IPS-18a (cell line): ENCODE results near the gene CISD2.
"Not testable (repeated sequence)": the region's sequence is repeated elsewhere in the genome, so short reads cannot be mapped to it uniquely, and the experiment has no call there.

ENCODE experiments used
- H3K27ac ChIP-seq: one replicate; pipeline ENCODE4 v1.5.1; 2013; ENCODE audit warnings: low read length
- H3K27me3 ChIP-seq: one replicate; pipeline ENCODE4 v1.6.1; 2013; ENCODE audit warnings: mild to moderate bottlenecking, low read length; ENCODE audit not compliant: control insufficient read depth, insufficient read depth
- H3K36me3 ChIP-seq: one replicate; pipeline ENCODE4 v1.6.1; 2013; ENCODE audit warnings: low read depth, low read length; ENCODE audit not compliant: control insufficient read depth
- H3K4me1 ChIP-seq: one replicate; pipeline ENCODE4 v1.6.1; 2013; ENCODE audit warnings: low read depth, low read length; ENCODE audit not compliant: control insufficient read depth
- H3K4me3 ChIP-seq: one replicate; pipeline ENCODE4 v1.5.1; 2013; ENCODE audit warnings: low read length
- H3K9ac ChIP-seq: one replicate; pipeline ENCODE4 v1.6.1; 2013; ENCODE audit warnings: mild to moderate bottlenecking, low read length, moderate library complexity
- H3K9me3 ChIP-seq: one replicate; pipeline ENCODE4 v1.6.1; 2013; ENCODE audit warnings: low read depth, low read length; ENCODE audit not compliant: control insufficient read depth

The CISD2 gene

DNA sequence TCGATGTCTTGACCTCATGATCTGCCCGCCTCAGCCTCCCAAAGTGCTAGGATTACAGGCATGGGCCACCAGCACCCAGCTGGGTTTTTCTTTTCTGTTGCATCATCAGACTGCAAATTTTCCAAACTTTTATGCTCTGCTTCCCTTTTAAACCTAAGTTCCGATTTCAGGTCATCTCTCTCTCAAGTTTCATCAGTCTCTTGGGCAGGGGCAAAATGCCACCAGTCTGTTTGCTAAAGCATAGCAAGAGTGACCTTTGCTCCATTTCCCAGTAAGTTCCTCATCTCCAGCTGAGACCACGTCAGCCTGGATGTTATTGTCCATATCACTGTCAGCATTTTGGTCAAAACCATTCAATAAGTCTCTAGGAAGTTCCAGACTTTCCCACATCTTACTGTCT is 9.6 kb downstream of the CISD2 start:
- not testable (repeated sequence) for H3K4me1 ChIP-seq, H3K4me3 ChIP-seq, H3K27ac ChIP-seq, H3K9ac ChIP-seq, H3K27me3 ChIP-seq
- Histone ChIP-seq H3K36me3 (peaks cover 19% of the 10 kb centered on the region), H3K9me3 (peaks cover 13% of the 10 kb centered on the region)

DNA sequence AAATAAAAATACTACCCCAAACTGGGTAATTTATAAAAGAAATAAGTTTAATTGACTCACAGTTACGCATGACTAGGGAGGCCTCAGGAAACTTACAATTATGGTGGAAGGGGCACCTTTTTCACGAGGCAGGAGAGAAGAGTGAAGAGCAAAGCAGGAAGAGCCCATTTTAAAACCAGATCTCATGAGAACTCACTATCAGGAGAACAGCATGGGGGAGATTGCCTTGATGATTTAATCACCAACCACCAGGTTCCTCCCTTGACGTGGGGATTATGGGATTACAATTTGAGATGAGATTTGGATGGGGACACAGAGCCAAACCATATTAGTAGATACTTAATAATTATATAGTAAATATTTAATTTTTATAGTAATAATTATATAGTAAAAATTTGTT is 10.1 kb downstream of the CISD2 start:
- Histone ChIP-seq H3K36me3 (peaks cover 19% of the 10 kb centered on the region), H3K4me1 (no peaks in the 10 kb centered on the region), H3K9me3 (peaks cover 13% of the 10 kb centered on the region), H3K9ac (no peak overlapping the region), H3K27me3 (no peaks in the 10 kb centered on the region), H3K27ac (no peak overlapping the region), H3K4me3 (no peak overlapping the region)

- no peaks in the 10 kb centered on the region for H3K4me1 ChIP-seq
- H3K9me3 ChIP-seq = peaks cover 13% of the 10 kb centered on the region
- H3K27me3 ChIP-seq = no peaks in the 10 kb centered on the region
- no peak overlapping the region for H3K4me3 ChIP-seq
- no peak overlapping the region for H3K9ac ChIP-seq
- peaks cover 13% of the 10 kb centered on the region for H3K36me3 ChIP-seq
- H3K27ac ChIP-seq = no peak overlapping the region
These were observed 12.6 kb downstream of the CISD2 start for GRCh38 chr4:102881343-102881742.

DNA sequence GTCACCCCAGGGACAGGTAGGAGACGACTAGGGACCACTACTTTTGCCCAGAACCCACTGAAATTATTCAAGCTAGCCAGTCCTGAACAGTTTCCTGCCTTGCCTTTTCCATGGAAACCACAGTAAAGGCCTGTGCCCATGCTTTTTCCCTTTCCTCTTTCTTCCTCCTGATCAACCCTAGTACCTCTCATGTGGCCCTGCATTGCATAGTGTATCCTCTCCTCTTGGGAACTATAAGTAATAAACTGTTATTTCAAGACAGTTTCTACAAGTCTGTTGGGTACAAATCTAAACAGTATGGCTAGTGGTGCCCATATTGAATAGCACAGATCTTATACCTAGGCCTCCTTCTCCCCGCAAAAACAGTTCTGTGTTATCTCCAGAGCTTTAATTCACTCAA is 14.5 kb downstream of the CISD2 start:
- H3K27ac ChIP-seq = no peak overlapping the region
- H3K4me1 ChIP-seq = no peaks in the 10 kb centered on the region
- no peaks in the 10 kb centered on the region for H3K9me3 ChIP-seq
- peaks cover 9% of the 10 kb centered on the region for H3K36me3 ChIP-seq
- no peak overlapping the region for H3K9ac ChIP-seq
- no peaks in the 10 kb centered on the region for H3K27me3 ChIP-seq
- H3K4me3 ChIP-seq = no peak overlapping the region

- H3K27ac ChIP-seq, H3K4me1 ChIP-seq, H3K27me3 ChIP-seq, H3K9me3 ChIP-seq, H3K4me3 ChIP-seq, H3K36me3 ChIP-seq, H3K9ac ChIP-seq: not testable (repeated sequence)
These were observed 19.8 kb downstream of the CISD2 start for GRCh38 chr4:102888570-102888969.

GRCh38 chr4:102889866-102890265 is 21.1 kb downstream of the CISD2 start:
- H3K9ac ChIP-seq, H3K36me3 ChIP-seq, H3K27me3 ChIP-seq, H3K9me3 ChIP-seq, H3K4me1 ChIP-seq, H3K27ac ChIP-seq, H3K4me3 ChIP-seq: not testable (repeated sequence)

DNA sequence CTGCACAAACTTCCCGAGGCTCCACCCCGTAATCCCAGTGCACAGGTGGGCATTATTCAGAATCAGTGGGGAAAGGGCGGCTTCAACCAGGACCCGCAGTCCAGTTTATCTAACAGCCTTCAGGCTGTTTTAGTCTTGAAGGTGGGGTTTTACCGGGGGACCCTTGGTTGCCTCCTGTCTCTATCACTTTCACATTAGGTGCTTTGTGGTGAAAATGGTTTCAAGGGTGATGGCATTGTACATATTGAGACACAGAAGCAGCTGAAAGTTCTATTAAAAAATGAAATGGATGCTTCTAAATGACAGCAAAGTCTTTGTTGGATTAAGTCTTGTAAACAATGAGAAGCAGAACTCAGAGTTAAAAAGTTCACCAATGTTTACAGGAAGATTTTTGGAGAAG is 27.8 kb downstream of the CISD2 start:
- H3K4me3 ChIP-seq, H3K27ac ChIP-seq, H3K36me3 ChIP-seq: not testable (repeated sequence)

GRCh38 chr4:102897610-102898009 is 28.8 kb downstream of the CISD2 start:
- not testable (repeated sequence) for H3K36me3 ChIP-seq, H3K4me3 ChIP-seq, H3K27me3 ChIP-seq, H3K9ac ChIP-seq, H3K9me3 ChIP-seq, H3K4me1 ChIP-seq, H3K27ac ChIP-seq

More for the DNA sequence above, 27.8 kb downstream of the CISD2 start:
- H3K9me3 ChIP-seq, H3K27me3 ChIP-seq, H3K4me1 ChIP-seq, H3K9ac ChIP-seq: not testable (repeated sequence)

- Histone ChIP-seq H3K27ac (no peak overlapping the region), H3K9ac (no peak overlapping the region), H3K27me3 (no peaks in the 10 kb centered on the region), H3K36me3 (no peaks in the 10 kb centered on the region), H3K9me3 (no peaks in the 10 kb centered on the region), H3K4me1 (no peaks in the 10 kb centered on the region), H3K4me3 (no peak overlapping the region)
These were observed 33.0 kb downstream of the CISD2 start for GRCh38 chr4:102901804-102902203.

DNA sequence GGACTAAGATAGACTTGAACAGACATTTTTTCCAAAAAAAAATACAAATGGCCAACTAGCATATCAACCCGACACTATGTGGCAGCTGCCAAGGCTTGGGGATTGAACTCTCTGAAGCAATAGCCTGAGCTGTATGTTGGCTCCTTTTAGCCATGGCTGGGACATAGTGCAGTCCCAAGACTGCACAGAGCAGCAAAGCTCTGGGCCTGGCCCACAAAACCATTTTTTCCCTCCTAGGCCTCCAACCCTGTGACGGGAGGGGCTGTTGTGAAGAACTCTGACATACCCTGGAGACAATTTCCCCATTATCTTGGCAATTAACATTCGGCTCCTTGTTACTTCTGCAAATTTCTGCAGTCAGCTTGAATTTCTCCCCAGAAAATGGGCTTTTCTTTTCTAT is 50.1 kb downstream of the CISD2 start:
- no peaks in the 10 kb centered on the region for H3K9me3 ChIP-seq
- H3K4me1 ChIP-seq = no peaks in the 10 kb centered on the region
- H3K9ac ChIP-seq = no peak overlapping the region
- no peak overlapping the region for H3K4me3 ChIP-seq
- no peaks in the 10 kb centered on the region for H3K36me3 ChIP-seq
- H3K27me3 ChIP-seq = no peaks in the 10 kb centered on the region
- H3K27ac ChIP-seq = no peak overlapping the region

- not testable (repeated sequence) for H3K9me3 ChIP-seq, H3K36me3 ChIP-seq, H3K27ac ChIP-seq, H3K4me3 ChIP-seq, H3K9ac ChIP-seq, H3K27me3 ChIP-seq, H3K4me1 ChIP-seq
These were observed 50.9 kb downstream of the CISD2 start for GRCh38 chr4:102919697-102920096.

DNA sequence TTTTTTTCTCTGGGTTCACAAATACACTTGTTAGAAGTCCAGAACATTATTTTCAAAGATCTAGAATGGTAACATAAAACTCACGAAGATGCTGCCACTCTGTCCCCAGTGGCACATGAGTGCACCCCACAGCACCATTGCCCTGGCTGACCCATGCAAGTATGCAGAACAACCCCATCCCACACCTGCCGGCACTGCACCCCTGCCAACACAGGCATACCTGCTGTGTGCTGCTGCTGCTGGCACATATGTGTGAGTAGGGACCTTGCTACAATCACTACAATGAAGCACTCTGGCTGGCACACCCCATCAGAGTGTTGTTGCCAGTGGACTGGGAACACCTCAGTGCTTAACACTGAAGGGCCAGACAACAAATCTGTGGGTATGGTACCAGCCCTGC is 66.9 kb downstream of the CISD2 start:
- no peaks in the 10 kb centered on the region for H3K36me3 ChIP-seq
- no peaks in the 10 kb centered on the region for H3K27me3 ChIP-seq
- no peak overlapping the region for H3K27ac ChIP-seq
- H3K9ac ChIP-seq = no peak overlapping the region
- peaks cover 6% of the 10 kb centered on the region for H3K4me1 ChIP-seq
- H3K4me3 ChIP-seq = no peak overlapping the region
- H3K9me3 ChIP-seq = no peaks in the 10 kb centered on the region

DNA sequence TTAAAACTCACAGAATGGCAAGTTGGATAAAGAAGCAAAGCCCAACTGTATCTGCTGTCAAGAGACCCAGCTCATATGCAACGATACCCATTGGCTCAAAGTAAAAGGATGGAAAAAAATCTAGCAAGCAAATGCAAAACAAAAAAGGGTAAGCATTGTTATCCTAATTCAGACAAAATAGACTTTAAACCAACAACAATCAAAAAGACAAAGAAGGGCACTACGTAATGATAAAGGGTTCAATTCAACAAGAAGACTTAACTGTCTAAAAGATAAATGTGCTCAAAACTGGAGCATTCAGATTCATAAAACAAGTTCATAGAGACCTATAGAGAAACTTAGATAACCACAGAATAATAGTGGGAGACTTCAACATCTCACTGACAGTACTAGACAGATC is 69.3 kb downstream of the CISD2 start:
- H3K4me3 ChIP-seq, H3K9me3 ChIP-seq, H3K27ac ChIP-seq, H3K36me3 ChIP-seq, H3K9ac ChIP-seq, H3K4me1 ChIP-seq, H3K27me3 ChIP-seq: not testable (repeated sequence)
